Endothelial cell of hepatic sinusoid (primary cell): ENCODE measurements around the gene TTC9C.
"Not testable (repeated sequence)": the region's sequence is repeated elsewhere in the genome, so short reads cannot be mapped to it uniquely, and the experiment has no call there.

Experiments
- in situ Hi-C: cut with HindIII; loops from 2 replicates; pipeline ENCODE4 v1.10.0; 2017; ENCODE audit warnings: low sequenced_read_pairs

Gene TTC9C, protein sequence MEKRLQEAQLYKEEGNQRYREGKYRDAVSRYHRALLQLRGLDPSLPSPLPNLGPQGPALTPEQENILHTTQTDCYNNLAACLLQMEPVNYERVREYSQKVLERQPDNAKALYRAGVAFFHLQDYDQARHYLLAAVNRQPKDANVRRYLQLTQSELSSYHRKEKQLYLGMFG

GRCh38 chr11:62728171-62728988, at the start of gene TTC9C:
TSS of gene TTC9C (plus strand) at chr11:62728486. CDS start at chr11:62728849, 363 bp downstream.
- in situ Hi-C loops, result no loop called here

DNA sequence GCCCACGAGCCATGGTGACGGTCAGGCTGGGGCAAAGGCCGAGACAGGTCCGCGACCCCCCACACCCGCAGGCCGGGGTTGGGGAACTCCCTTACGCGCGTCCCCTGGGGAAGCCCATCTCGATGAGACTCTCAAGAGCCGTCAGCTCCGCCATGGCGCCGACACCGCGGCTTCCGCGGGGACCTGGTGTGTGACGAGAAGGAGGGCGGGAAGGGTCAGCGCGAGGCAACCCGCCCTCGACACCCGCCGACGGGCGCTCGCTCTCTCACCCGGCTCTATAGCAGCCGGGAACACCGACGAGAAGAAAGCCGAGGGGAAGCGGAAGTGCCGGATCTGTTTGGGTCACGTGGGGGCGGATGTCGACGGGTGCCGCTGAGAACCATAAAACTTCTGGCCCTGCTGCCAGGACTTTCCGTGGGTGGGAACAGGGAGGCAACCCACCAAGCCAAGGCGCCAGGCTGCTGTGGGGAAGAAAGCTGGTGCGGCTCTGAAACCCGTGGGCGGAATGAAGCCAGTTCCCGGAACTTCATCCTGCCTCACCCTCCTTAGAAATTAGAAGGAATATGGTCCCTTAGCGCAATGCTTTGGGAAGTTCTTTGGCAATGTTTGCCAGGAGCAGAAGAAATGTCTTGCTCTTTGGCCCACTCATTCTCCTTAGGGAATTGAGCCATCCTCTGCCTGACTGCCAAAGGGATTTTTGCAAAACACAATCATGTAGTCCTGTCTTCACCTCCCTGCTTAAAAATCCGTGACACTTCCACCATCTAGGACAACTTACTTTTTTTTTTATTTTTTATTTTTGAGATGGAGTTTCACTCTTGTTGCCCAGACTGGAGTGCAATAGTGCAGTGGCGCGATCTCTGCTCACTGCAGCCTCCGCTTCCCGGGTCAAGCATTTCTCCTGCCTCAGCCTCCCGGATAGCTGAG, 49.3 kb upstream of the TTC9C start, which contains the start of gene UBXN1:
Gene UBXN1 (minus strand): TSS at position 304 of the 927 bp plus-strand sequence. CDS start 150 bp downstream, at position 154.
- in situ Hi-C loops, result no loop called here

DNA sequence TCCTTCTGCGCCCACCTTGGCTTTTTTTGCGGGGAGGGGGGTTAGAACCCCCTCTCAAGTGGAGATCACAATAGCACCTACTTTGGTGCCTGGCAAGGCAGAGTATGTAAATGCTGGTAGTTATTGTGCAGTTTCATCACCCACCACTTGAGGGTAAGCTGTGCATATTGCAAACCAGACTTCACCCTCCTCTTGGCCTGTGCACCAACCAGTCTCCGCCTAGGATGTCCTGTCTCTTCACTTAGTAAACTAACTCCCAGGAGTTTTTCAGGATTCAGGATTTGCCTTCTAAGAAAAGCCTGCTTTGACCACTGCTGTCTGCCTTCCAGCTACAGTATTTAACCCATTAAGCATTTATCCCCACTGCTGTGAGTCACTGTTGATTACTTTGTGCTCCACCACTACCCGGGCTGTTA, 47.5 kb upstream of the TTC9C start:
- in situ Hi-C loops, result no loop called here

- in situ Hi-C loops, result no loop called here
Measured at GRCh38 chr11:62682518-62682917, 45.8 kb upstream of the TTC9C start.

GRCh38 chr11:62687508-62688396, 40.5 kb upstream of the TTC9C start:
- in situ Hi-C loops, result no loop called here

DNA sequence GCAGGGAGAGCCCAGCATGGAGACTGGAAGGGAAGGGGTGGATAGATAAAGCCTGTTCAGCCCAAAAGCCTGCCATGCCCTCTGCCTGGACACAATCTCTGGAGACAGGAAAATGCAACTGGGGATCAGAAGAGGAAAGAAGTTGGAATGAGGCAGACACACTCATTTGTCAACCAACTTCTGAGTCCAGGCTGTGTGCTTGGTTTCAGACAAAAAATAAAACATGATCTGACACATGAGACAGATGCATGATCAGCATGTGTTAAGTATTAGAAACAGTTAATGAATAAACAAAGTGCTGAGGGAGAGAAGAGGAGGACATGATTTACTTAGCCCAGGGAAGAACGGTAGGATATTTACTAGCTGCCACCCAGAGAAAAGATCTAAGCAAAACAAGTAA, 39.8 kb upstream of the TTC9C start:
- in situ Hi-C loops, result no loop called here

DNA sequence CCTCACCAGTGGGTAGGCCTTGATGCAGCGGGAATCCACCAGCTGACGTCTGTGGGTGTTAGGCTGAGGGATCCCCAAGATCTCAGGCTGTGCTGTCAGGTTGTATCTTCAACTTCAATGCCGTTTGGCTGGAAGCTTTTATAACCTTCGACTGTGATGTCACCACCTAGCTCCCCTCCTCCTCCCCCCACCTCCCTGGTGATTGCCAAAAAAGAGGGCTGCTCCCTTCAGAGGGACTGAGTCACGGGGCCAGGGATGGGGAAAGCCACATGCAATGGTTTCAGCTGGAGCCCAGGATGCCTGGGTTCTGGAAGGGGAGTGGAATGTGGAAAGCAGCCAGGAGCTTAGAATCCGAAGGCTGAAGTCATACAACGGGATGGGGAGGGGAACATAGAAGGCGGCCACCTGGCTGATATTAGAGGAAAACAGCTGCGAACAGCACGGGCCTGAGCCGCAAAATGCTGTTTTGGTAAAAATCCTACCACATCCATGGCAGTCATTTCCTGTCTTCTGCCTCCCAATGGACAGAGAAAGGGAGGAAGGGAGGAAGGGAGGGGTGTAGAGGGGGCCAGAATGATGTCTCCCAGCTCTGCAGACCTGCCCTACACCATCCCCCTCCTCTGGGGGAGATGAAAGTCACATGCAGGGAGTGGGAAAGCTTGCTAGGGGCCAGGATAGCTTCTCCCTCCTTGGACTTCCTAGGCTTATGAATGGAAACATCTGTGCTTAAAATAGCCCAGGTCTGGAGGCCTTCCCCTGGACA, 38.7 kb upstream of the TTC9C start, which contains the start of gene LRRN4CL:
Gene LRRN4CL (minus strand): TSS at position 110 of the 763 bp plus-strand sequence. CDS start 1,022 bp downstream, outside the sequence.
- in situ Hi-C loops, result loop anchor here (10.0 kb wide), 1 partner anchor 125 kb away; no protein-coding TSS in a partner anchor

DNA sequence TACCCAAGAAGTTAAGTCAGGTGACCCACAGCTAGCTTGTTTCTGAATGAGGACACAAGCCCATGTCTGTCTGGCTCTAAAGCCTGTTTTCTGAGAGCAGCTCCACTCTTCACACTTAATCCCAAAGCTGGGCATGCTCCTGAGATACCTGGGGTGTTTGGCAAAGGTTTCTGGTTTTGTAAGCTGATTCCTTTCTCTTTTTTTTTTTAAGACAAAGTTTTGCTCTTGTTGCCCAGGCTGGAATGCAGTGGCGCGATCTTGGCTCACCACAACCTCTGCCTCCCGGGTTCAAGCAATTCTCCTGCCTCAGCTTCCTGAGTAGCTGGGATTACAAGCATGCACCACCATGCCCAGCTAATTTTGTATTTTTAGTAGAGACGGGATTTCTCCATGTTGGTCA, 34.7 kb upstream of the TTC9C start:
- in situ Hi-C loops, result loop anchor here (10.0 kb wide), 1 partner anchor 129 kb away; no protein-coding TSS in a partner anchor

GRCh38 chr11:62694455-62695167, 33.7 kb upstream of the TTC9C start:
- in situ Hi-C loops, result loop anchor here (10.0 kb wide), 1 partner anchor 130 kb away; no protein-coding TSS in a partner anchor

- in situ Hi-C loops, result no loop called here
Measured at GRCh38 chr11:62702246-62702645, 26.0 kb upstream of the TTC9C start.

DNA sequence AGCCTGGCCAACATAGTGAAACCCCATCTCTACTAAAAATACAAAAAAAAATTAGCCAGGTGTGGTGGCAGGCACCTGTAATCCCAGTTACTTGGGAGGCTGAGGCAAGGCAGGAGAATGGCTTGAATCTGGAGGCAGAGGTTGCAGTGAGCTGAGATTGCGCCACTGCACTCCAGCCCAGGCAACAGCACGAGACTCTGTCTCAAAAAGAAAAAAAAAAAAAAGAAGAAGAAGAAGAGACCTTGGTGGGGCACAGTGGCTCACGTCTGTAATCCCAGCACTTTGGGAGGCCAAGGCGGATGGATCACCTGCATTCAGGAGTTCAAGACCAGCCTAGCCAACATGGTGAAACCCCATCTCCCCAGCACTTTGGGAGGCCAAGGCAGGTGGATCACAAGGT, 24.4 kb upstream of the TTC9C start:
- in situ Hi-C loops, result not testable (repeated sequence)

GRCh38 chr11:62705413-62705812, 22.9 kb upstream of the TTC9C start:
- in situ Hi-C loops, result no loop called here

DNA sequence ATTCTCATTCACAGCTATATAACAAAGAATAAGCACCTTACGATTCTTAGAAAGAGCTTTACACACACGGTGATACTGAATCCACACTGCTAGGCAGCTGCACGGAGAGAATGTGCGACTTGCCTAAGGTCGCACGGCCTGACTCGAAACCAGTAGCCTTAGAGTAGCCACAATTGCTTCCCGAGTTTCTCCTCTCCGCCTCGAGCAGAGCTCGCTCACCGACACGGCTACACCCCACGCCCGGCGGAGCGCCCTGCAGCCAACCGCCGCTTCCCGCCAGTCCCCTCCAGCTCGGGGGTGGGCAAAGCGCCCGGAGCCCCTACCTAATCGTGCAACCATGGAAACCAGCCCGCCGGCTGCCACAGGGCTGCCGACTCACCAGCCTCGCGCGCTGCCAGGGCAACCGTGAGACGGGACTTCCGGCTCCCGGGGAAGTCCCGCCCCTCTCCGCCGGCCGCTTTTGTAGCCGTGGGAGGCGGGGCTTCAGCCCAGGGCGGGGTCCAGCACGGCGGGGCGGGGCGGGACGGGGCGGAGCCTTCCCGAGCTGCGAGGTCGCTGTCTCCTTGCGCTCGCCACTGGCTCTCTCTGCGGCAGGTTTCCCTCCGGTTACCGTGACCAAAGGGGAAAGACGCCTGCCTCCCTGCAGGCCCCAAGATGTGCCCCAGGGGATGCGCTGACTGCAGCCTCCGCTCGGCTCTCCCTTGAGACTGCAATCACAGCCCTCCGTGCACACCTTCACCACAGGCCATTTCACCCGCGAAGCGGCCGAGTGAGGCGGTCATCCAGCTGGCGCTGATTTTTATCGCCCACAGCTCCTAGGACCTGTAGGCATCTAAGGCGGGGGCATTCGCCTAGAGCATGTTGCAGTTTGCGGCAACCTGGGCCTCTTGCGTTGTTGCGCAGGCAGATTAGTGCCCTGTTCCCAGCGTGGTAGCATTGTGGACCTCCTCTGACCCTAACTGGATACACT, 22.1 kb upstream of the TTC9C start:
- in situ Hi-C loops, result no loop called here

- in situ Hi-C loops, result no loop called here
Measured at GRCh38 chr11:62706850-62707247, 21.4 kb upstream of the TTC9C start.

- in situ Hi-C loops, result no loop called here
Measured at GRCh38 chr11:62707277-62707861, 20.9 kb upstream of the TTC9C start, which contains the start of the genes BSCL2 and GNG3. TSS of gene BSCL2 (minus strand) at chr11:62707424. CDS start at chr11:62707195, 229 bp downstream. TSS of gene GNG3 (plus strand) at chr11:62707676. CDS start at chr11:62708296, 620 bp downstream.

- in situ Hi-C loops, result no loop called here
Measured at GRCh38 chr11:62708392-62708791, 19.9 kb upstream of the TTC9C start.

DNA sequence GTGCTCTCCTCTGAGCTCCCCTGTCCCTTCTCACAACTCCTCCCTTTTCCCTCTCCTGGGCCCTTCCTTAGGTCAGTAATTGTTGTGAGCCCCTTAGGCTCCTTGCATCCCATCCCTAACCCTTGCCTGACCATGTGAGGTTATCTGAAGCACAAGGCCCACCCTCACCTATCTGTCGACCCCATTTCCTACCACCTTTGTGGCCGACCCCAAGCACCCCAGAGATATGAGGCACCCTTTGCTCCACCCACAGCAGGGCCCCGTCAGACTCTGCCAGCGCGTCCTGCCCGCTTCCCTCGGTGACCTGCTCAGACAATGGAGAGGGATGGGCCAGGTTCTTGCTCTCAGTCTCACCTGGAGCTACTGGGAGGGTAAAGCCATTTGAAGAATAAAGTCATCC, 19.5 kb upstream of the TTC9C start:
- in situ Hi-C loops, result no loop called here
